ENCODE measurements around the gene TYROBP.

TYROBP gene

DNA sequence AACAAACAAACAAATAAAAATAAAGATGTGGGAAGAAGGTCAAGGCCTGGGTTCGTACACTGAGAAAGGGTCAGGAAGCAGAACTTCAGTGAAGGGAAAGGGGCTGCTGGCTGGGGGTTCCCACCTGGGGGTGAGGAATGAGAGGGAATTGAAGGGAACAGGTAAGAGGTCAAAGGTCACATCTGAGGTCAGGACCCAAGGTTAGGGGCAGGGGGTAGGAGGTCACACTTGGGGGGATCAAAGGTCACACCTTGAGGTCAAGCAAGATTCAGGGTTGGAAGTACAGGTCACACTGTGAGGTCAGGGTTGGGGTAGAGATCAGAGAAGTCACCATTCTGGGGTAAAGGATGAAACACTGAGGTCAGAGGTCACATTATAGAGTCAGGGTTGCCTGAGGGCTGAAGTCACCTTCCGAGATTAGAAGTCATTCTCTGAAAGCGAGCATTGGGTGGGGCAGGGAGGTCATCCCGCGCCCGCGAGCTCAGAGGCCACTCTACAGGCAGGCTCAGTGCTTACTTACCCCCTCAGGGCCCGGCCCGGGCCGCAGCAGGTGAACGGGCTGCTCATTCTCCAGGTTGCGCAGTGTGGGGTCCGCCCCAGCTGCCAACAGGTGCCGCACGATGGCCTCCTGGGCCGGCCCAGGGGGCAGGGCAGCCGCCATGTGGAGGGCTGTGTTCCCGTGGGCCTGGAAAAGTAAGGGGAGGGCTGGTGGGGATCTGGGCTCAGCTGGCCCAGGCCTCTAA, 18.6 kb downstream of the TYROBP start:
- TF ChIP-seq, protein P1, sequence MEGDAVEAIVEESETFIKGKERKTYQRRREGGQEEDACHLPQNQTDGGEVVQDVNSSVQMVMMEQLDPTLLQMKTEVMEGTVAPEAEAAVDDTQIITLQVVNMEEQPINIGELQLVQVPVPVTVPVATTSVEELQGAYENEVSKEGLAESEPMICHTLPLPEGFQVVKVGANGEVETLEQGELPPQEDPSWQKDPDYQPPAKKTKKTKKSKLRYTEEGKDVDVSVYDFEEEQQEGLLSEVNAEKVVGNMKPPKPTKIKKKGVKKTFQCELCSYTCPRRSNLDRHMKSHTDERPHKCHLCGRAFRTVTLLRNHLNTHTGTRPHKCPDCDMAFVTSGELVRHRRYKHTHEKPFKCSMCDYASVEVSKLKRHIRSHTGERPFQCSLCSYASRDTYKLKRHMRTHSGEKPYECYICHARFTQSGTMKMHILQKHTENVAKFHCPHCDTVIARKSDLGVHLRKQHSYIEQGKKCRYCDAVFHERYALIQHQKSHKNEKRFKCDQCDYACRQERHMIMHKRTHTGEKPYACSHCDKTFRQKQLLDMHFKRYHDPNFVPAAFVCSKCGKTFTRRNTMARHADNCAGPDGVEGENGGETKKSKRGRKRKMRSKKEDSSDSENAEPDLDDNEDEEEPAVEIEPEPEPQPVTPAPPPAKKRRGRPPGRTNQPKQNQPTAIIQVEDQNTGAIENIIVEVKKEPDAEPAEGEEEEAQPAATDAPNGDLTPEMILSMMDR (IDR thresholded peaks at IDR 0.05; ENCODE audit: low read depth, low read length, missing control alignments): no peak
- no peak for DNase-seq (ENCODE audit: low read depth)
- no peak overlapping the region for H3K4me3 ChIP-seq (ENCODE audit: low read depth, low read length)

DNA sequence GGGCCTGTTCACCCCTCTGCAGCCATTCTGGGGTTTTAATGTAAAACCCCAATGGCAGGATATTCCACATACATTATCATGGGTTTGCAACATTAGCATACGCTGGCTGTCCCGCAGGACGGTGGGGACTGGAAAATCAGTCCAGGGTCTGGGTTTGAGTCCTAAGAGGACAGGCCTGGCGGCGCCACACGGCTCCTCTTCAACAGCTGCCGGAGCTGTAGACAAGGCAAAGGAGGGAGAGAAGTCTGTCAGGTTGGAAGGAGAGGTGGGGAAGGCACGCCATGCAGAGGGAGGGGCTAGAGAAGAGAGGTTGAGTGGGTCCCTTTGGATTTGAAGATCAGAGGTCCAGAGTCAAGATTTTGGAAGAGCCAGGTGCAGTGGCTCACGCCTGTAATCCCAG, 19.7 kb downstream of the TYROBP start:
- no peak overlapping the region for H3K4me3 ChIP-seq (ENCODE audit: low read depth, low read length)
- TF ChIP-seq, protein P1 (IDR thresholded peaks at IDR 0.05; ENCODE audit: low read depth, low read length, missing control alignments): no peak
- no peak for DNase-seq (ENCODE audit: low read depth)

DNA sequence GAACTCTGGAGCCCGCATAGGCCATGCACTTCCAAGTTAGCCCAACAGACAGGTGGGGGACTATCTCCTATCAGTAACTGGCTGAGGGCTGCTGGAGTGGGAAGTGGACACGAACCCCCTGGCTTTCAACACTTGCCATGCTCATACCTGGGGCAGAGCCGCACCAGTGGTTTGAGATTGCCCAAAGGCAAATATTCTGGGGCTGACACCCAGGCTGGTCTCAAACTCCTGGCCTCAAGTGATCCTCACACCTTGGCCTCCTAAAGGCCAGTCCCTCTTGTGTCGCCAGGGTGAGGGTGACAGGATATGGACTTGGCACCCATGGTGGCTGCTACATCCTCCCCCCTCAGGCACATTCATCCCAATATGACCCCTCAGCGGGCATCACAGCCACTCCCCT, 20.9 kb downstream of the TYROBP start:
- DNase-seq (ENCODE audit: low read depth): no peak
- H3K4me3 ChIP-seq (ENCODE audit: low read depth, low read length): no peak overlapping the region
- TF ChIP-seq, protein P1 (IDR thresholded peaks at IDR 0.05; ENCODE audit: low read depth, low read length, missing control alignments): no peak

DNA sequence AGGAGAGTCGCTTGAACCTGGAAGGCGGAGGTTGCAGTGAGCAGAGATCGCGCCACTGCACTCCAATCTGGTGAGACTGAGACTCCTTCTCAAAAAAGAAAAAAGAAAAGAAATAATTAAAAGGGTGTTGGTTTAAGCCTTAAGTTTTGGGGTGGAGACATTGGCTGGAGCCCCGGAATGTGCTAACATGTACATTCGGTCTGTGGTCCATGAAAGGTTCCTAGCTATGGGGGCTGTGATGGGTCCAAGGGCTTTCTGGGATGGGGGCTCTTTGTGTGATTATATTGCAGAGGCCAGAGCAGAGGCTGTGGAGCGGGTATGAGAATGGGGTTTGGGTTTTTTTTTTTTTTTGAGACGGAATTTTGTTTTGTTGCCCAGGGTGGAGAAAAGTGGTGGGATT, 22.2 kb downstream of the TYROBP start:
- TF ChIP-seq, protein P1 (IDR thresholded peaks at IDR 0.05; ENCODE audit: low read depth, low read length, missing control alignments): no peak

GRCh38 chr19:35885225-35885738, 22.8 kb downstream of the TYROBP start:
- DNase-seq (ENCODE audit: low read depth): no peak
- TF ChIP-seq, protein P1 (IDR thresholded peaks at IDR 0.05; ENCODE audit: low read depth, low read length, missing control alignments): no peak
- no peak overlapping the region for H3K4me3 ChIP-seq (ENCODE audit: low read depth, low read length)

More for the DNA sequence above, 22.2 kb downstream of the TYROBP start:
- DNase-seq (ENCODE audit: low read depth): no peak
- H3K4me3 ChIP-seq (ENCODE audit: low read depth, low read length): no peak overlapping the region

DNA sequence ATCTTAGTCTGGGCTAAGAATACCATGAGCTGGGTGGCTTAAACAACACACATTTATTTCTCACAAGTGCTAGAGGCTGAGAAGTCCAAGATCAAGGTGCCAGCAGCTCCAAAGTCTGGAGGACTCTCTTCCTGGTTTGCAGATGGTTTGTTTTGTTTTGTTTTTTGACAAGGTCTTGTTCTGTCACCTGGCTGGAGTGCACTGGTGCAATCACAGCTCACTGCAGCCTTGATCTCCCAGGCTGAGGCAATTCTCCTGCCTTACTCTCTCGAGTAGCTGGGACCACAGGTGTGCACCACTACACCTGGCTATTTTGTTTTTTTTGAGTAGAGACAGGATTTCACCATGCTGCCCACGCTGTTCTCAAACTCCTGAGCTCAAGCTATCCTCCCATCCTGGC, 24.2 kb downstream of the TYROBP start:
- TF ChIP-seq, protein P1 (IDR thresholded peaks at IDR 0.05; ENCODE audit: low read depth, low read length, missing control alignments): no peak
- no peak overlapping the region for H3K4me3 ChIP-seq (ENCODE audit: low read depth, low read length)
- no peak for DNase-seq (ENCODE audit: low read depth)
